Kasumi-1 (cell line): ENCODE data around the gene GCLM.
"Not testable (repeated sequence)": the region's sequence is repeated elsewhere in the genome, so short reads cannot be mapped to it uniquely, and the experiment has no call there.

Experiments used
- DNase-seq, 2 experiments: peaks; one replicate each; lab custom pipeline; 2025; lab: John Stamatoyannopoulos, UW

GCLM gene, protein sequence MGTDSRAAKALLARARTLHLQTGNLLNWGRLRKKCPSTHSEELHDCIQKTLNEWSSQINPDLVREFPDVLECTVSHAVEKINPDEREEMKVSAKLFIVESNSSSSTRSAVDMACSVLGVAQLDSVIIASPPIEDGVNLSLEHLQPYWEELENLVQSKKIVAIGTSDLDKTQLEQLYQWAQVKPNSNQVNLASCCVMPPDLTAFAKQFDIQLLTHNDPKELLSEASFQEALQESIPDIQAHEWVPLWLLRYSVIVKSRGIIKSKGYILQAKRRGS

DNA sequence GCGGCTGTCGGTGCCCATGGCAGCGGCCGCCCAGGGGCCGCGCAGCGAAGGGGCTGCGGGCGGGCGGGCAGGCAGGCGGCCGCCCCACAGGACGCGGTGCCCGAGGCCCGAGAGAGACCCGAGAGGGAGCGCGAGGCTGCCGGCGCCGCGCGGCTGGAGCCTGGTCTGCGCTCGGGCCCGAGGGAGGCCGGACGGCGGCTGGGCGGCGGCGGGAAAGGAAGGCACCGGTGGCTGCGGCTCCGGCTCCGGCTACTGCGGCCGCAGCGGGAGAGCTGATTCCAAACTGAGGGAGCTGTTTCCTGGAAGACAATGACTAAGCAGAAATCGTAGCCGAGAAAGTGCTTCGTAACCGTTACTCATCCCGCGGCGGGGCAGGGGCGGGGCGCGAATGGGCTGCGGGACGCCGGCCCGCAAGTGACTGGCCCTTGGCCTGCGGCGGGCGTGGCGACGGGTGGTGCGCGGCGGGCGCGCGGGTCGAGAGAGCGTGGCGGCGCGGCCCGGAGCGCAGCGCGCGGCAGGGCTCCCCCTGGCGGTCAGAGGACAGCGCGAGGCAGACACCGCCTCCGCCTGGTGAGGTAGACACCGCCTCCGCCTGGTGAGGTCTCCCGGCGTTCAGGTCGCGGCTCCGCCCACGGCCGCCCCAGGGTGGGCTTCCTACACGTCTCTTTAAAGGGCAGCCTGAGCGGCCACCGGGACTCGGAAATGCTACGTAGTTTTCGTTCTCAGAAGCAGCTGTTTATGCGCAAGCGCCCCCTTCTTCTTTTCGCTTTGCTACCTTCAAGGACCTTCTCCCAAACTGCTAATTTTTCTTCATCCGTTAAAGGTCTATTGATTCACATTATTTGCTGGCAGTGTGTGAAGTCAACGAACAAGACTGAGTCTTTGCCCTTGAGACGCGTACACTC, at the start of gene GCLM:
GCLM (minus strand) TSS at position 285 of the 905 bp plus-strand sequence; CDS start at position 18, 267 bp downstream.
- peak; percentile 76 to 82 for DNase-seq

DNA sequence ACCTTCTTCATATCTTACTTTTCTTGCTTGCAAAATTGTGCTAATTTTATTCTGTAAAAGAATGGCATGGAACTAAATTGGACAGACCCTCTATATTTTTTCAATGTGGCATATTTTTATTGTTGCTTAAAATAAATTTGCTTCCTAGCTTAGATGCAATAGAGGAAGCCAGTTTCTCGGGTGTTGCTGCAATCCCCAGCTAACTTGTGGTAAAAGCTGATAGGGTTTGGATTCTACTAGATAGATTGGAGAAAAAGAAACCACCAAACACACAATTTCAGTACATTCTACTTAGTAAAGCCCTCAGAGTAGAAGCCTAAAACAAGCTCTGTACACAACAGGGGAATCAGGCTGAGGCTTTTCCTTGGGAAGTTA, 49.5 kb upstream of the GCLM start:
- peak; percentile 41 to 53 for DNase-seq

DNA sequence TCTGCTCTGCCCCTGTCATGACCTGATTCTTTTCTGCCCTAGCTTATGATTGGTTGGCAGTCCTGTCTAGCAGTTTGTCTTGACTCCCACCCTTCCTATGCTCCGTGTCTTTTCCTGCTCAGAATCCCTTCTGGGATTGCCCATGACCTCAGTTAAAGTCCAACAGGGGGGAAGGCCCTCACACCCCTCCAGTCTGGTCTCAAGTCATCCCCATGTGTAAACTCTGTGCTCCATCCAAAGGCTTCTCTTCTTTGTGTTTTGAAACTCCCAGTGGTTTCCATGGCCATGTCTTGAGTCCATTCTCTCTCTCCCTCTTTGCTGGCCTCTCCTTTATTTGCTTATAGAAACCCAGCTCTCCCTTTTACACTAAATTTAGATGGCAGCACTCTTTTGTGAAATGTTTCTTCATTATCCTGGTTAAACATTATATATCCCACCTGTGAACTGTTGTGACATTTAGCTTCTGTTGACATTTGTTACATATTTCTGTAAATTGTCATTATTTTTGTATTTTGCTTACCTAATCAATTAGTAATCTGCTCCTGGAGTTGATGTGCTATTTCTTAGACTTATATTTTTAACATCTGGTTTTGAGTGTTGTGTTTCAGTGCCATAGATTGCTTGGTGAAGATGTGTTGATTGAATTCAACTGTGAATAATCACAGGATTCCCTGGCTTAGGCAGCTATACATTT, 48.9 kb upstream of the GCLM start:
- DNase-seq, result no peak

DNA sequence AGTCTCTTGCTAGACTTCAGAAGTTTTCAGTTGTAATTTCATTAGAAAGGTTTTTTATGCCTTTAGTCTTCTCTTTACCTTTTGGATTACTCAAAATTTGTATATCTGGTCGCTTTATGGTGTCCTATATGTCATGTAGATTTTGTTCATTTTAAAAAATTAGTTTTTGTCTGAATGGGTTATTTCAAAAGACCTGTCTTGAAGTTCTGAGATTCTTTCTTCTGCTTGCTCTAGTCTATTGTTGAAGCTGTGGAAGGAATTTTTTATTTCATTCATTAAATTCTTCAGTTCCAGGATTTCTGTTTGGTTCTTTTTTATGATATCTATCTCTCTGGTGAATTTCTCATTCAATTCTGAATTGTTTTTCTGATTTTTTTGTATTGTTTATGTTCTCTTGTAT, 46.5 kb upstream of the GCLM start:
- DNase-seq, result no peak

DNA sequence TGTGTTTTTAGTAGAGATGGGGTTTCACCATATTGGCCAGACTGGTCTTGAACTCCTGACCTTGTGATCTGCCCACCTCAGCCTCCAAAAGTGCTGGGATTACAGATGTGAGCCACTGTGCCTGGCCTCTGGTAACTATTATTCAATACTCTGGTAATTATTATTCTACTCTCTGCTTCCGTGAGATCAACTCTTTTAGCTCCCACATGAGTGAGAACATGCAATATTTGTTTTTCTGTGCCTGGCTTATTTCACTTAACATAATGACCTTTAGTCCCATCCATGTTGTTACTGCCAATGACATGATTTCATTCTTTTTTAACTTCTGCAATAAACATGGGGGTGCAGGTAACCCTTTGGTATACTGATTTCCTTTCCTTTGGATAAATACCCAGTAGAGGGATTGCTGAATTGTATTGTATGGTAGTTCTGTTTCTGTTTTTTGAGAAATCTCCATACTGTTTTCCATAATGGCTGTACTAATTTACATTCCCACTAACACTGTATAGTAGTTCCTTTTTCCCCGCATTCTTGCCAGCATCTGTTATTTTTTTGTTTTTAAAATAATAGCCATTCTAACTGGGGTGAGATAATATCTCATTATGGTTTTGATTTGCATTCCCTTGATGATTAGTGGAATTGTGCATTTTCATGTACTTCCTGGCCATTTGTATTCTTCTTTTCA, 37.9 kb upstream of the GCLM start:
- not testable (repeated sequence) for DNase-seq

DNA sequence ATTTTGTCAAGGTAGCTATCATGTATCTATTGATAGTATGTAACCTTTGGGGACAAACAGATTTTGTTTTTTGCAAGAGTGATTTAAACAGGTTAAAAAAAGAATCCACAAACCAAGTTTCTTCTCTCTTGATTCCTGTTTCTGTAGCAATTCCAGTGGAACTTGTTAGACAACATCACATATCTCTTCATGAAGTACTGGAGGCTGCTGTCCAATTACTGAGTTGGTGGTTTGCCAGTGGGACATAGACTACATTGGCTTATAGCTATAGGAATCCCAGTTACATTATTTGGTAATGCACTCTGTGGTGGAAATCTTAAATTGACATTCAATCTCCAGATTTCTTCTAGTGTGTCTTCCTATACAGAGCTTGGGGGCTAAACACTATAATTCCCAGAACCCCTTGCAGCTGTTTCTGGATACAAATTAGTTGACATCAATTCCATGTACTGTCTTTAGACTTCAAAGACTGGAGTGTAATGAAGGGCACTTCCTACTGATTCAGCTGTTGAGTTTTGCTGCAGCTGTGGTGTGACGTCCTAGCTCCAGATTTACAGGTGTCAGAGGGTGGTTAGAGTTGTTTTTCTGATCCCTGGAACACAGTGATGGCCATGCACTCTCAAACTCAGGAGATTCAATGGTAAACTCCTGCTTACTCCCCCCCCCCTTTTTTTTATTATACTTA, 29.4 kb upstream of the GCLM start:
- DNase-seq, result no peak

DNA sequence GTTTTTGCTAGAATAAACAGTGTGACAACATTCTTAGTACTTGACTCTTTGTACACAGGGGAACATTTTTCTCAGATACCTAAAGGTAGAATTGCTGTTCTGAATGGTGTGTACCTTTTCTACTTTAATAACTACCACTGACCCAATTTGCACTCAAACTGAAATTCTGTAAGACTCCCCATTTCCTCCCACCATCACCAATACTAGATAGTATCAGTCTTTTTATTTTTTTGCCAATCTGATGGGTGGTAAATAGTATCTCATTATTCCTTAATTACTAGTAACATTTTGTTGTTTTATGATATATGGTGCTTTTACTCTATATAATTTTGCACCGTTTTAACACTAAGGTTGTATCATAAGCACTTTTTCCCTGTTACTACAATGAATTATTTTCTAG, 28.8 kb upstream of the GCLM start:
- DNase-seq, result no peak

DNA sequence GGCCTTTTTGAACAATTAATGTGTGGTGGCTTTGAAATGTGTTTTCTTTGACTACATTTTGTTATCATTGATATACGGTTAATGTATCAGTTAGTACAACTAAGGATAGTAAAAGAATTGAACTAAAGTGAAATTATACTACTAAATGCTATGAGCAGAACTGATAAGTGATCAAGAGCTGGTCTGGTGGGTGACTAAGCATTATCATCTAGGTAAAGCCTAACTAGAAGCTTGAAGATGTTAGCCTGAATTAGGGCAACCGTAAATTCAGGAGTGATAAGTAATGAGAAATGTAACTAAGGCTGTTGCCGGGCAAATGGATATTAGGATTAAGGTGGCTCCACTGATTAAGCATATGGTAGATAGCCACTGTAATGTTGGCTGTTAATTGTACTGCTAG, 16.0 kb upstream of the GCLM start:
- no peak for DNase-seq

DNA sequence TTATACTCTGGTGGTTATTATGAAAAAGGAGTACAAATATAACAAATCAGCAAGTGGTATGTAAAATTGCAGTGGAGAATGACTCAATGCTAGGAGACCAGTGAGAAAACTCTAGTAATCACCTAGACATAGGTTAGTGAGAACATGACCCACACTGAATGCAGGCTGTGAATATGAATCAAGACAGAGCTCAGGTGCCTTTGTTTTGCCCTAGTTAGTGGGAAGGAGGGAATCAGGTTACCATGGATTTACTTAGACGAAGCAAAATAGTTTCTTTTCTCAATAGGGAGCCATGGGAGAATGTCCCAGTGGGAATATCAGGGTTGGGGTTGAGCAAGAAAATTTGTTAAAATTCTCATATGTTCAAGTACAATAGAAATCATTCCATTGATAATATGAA, 10.6 kb upstream of the GCLM start:
- no peak for DNase-seq

DNA sequence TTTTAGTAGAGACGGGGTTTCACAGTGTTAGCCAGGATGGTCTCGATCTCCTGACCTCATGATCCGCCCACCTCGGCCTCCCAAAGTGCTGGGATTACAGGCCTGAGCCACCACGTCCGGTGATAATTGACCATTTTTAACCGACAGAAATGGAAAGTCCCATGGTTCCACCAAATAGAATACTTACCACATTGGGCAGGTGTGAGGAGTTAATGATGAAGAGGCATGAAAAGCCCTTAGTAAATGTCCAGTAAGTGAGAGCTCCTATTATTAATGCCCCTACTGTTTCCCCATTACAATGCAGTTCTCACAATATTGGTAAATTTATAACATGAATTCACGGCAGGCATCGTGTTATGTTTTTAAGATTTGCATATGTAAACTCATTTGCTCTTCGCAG, 8.1 kb upstream of the GCLM start:
- DNase-seq, result no peak

DNA sequence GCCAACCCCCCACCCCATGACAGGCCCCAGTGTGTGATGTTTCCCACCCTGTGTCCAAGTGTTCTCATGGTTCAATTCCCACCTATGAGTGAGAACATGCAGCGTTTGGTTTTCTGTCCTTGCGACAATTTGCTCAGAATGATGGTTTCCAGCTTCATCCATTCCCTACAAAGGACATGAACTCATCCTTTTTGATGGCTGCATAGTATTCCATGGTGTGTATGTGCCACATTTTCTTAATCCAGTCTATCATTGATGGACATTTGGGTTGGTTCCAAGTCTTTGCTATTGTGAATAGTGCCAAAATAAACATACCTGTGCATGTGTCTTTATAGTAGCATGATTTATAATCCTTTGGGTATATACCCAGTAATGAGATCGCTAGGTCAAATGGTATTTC, 1.6 kb upstream of the GCLM start:
- DNase-seq, result not testable (repeated sequence)

DNA sequence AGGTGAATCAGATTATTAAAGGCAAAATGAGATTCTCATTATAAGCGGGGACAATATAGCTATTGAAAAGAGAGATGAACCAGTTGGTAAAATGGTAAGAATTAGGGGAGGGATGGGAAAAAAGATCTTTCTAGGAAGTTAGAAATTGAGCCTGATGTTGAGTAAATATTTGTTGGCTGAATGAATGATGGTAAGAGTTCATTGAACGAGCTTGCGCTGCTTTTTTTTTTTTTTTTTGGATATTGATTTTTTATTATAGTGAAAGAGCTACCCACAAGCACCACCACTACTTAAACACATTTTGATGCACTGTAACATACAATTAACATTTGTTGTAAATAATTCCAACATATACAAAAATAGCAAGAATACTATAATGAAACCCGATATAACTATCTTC, 1.1 kb upstream of the GCLM start:
- no peak for DNase-seq

DNA sequence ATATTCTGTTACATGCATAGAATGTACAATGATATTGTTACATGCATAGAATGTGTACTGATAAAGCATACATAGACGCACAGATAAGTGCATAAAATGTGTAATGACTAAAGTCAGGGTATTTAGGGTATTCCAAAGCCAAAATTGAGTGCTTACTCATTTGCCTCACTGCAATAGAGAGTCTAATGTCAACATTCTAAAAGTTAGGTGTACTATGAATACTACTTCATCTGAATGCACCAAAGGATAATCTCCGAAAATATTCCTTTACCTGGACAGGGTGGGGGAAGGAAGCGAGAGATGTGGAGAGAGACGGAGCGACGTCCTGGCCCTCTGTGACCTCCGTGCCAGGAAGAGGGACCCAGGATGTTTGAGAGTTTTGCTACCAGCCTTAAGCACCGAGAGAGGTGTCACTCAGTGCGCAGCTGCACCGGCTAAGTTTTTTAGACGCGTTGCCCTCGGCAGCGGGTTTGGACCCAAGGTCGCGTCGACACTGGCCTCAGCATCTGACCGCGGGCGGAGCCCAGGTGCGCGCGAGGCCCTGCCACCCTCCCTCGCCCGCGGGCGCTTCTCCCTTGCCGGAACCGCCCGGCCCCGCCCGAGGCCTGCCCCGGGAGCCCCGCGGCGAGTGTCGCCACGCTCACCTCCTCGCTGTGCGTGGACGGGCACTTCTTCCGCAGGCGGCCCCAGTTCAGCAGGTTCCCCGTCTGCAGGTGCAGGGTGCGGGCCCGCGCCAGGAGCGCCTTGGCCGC, 660 bp downstream of the GCLM start:
- no peak for DNase-seq

DNA sequence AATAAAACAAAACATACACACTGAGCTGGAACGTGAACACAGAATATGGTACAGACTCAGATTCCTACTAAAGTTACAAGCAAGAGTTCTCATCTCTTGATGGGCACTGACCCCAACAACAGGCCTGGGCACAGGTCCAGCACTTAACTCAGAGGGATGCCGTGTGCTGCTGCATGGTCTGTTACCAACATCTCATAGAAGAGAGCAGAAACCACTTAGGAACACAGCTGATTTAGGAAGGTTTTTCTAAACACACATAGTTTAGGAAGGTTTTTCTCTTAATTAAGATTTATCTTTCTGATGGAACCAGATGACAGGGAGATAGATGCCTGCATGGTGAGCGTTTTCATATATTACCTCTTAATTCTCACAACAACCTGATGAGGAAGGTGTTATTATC, 1.5 kb downstream of the GCLM start:
- no peak for DNase-seq

DNA sequence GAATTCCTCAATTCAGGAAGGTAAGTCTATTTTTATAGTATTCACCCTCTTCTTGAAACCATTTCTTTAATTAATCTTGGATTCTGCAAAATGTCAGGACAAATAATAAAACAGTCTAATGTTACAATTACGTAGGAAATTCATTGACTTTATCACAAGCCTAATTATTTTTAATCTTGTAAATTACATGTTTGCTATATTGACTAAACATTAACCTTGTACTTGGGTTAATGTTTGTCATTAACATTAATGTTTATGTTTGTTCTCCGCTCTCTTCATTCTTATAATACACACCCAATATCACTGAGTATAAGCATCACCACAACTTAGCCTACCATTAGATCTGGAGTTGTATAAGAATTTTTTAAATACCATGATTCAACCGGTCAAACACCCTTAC, 2.8 kb downstream of the GCLM start:
- no peak for DNase-seq

DNA sequence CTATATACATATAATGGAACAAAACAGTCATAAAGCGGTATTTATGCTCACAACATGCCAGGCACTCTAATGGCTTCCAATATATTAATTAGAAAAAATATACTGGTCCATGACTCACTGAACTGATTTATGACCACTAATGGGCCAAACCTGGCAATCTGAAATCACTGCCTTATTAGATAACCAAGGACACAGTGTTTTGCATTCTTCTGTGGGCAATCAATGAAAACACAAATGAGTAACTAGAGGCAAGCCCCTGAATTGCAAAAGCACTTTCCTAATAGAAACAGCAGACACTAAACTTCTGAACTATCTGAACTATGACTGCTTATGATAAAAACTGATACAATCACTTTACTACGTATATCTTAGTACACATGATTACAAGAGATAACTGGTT, 3.5 kb downstream of the GCLM start:
- peak in 1 of 2 experiments; percentile 14 for DNase-seq

DNA sequence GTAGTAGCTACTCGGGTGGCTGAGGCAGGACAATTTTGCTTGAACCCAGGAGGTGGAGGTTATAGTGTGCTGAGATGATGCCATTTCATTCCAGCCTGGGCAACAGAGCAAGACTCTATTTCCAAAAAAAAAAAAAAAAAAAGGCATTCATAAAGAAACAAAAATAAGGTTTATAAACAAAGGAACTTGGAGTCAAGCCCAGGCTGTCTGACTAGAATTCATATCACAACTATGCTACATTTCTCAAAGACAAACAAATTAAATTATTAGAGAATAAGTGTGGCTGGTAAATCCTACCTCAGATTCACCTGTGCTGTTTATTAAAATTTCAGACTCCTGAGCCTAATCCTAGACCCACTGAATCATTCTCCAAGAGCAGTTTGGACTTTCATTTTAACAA, 4.2 kb downstream of the GCLM start:
- DNase-seq, result no peak

DNA sequence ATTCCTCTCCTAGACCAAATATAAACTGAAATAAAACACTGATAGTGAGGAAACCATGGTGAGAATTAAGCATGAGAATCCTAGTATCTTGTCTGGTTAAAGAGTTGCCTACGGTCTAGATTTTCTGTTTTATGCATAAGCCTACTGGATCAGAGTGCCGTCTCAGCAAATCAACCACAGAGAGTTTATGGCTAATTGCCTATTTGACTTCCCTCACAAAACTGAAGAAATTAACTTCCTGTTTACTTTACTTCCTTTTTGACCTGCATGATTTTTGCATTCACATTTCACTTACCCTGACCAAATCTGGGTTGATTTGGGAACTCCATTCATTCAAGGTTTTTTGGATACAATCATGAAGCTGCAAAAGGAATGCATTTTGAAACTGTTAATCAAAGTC, 5.0 kb downstream of the GCLM start:
- peak; percentile 26 to 46 for DNase-seq

DNA sequence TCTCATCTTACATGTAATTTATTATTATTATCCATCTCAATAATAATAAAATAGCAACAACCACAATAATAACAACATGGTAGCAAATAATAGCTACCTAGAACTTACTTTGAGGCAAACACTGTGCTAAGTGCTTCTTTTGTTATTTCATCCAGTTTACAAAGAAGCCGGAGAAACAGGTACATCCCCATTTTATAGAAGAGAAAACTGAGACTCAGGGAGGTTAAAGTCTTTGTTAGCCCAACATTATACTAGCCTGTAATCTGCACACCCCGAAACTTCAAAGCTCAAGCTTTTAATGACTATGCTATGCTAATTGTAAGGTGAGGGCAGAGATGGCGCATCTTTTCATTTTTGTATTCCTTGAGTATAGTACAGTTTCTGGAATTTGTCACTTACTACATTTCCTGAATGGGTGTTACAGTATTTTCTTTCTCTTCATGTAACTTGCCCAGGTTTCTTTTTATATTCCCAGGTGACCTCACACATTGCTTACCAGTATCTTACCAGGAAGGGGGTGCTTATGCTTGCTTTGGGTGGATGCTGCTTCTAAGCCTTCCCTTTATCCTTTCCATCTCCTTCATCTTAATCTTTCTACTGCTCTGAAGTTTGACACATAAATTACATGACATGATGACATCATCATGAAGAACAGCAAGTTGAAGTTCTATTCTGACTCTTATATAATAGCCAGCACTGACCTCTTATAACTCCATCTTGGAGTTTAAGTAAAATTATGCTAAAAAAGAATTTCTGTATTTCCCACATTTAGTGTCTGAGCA, 8.3 kb downstream of the GCLM start:
- DNase-seq, result no peak

DNA sequence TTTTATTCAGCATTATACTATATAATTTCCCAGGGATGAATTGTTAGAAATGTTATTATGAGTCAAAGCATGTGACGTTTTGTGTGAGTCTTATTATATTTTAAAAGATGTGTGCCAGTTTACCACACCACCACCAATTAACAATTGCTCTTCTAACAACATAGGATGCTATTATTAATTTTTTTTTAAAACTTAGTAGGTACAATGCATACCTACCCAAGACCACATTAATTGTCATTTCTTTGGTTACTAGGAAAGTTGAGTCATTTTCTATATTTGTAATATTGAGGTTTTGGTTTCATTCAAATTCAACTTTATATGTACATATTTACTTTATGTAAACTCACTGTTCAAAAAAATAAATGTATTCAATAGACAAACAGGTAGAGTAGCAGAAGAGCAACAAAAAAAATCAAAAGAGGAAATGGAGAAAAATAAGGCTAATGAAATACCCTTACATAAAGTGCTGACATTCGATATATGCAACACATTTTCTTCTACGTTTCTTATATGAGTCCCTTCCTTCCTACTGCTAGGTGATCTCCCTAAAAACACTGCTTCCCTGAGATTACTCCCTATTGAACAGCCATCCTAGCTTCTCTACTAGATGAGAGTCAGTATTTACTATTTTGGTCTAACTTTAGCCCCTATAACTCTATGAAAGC, 9.6 kb downstream of the GCLM start:
- DNase-seq, result no peak
